Stimulated activated CD8-positive, alpha-beta memory T cell treated with anti-CD3 and anti-CD28 coated beads, Interleukin-15, amount 100 ng/mL, for 48 hours (primary cell): ENCODE measurements around the gene CIDEA.

ENCODE experiments used
- DNase-seq, 2 donors: peaks; one replicate each; pipeline ENCODE4 v3.0.0-alpha.2; 2020; ENCODE audit warnings: low read depth in 2 of 2

Gene CIDEA

DNA sequence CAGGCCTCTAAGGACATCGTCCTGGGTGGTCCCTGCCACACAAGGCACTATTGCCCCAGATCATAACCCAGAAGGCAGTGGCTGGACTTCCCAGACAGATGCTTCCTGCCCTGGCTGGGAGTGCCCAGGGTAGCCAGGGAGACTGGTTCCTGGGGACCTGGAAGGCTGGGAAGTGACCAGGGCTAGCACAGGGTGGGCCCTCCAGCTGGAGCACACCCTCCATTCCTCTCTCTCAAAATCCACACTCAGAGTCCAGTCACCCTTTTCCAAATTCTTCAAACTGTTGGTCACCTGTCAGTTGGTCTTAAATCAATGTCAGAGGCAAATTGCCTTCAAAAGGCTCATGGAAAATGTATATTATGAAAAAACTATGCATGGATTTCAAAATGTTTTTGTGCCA, 42.3 kb downstream of the CIDEA start:
- no peak for DNase-seq

DNA sequence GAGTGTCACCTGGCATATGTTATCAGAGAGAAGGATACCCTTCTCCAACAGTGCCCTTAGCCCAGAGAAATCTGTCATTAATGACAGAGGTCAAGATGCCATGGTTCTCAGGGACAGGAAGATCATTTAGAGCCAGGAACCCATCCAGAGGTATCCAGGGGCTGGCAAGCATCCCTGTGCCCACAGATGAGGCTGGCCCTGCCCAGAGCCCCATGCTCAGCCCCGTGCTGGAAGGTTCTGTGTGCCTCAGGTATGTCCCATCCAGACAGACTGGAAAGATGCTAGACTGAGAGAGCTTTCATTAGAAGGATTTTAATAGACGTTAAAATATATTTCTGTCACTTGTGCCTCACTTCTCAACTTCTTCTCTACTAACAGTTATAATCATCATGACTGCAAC, 45.7 kb downstream of the CIDEA start:
- no peak for DNase-seq

DNA sequence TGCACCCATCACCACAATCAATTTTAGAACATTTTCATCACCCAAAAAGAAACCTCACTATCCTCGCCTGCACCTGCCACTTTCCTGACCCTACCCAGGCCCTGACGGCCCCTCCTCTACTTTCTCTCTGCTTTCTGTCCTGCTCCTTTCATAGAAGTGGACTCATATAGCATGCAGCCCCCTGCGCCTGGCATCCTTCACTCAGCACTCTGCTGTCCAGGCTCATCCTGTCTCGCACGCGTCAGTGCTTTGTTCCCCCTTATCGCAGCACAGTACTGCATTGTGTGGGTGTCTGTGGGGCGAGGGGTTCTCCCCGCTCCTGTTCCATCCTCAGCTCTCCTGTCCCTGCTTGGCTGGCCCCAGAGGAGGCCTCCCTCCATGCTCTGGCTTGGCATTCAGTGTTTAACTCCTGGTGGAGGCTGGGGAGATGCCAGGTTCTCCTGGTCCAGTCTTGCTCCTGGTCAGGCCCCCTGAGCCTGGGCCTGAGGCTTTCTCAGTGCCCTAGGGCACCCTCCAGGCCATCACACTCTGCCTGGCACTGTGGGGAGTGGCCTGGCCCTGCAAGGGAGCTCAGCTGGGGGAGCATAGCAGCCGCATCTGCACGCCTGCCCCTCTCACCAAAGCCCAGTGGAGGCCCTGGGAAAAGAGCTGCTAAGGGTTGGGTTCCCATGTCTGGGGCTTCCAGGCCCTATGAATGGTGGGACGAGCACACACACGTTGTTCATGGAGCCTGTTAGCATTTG, 47.3 kb downstream of the CIDEA start:
- DNase-seq = no peak

DNA sequence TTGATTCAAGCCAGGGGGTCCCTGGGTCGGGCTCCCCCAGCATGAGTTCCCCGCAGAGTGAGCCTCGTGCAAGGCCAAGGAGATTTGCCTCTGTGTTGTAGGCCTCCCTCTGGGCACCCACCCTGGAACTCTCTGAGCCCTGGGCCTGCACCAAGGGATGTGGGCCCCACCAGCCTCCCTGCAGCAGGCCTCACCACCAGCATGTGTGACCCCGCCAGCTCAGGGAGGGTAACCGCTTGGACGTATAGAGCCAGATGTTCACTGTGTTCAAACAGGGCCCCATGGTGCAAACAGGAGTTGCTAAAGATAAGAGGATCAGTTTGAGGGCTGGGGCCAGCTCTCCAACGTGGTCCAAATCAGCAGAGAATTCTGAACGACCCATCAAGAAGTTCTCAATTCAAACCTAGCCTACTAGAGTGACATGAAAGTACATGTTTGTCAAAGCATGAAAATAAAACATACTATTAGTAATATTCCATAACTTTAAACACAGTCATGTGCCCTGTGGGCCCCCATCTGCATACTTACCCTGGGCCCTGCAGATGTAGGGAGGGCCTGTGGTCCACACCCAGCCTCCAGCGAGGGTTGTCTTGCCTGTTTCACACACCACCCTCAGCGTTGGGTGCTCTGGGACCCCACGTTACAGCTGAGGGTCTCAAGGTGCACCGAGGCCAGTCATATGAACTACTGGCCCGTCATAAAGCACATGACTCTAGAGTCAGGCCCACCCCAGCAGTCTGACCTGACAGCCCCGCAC, 48.4 kb downstream of the CIDEA start:
- DNase-seq = no peak

DNA sequence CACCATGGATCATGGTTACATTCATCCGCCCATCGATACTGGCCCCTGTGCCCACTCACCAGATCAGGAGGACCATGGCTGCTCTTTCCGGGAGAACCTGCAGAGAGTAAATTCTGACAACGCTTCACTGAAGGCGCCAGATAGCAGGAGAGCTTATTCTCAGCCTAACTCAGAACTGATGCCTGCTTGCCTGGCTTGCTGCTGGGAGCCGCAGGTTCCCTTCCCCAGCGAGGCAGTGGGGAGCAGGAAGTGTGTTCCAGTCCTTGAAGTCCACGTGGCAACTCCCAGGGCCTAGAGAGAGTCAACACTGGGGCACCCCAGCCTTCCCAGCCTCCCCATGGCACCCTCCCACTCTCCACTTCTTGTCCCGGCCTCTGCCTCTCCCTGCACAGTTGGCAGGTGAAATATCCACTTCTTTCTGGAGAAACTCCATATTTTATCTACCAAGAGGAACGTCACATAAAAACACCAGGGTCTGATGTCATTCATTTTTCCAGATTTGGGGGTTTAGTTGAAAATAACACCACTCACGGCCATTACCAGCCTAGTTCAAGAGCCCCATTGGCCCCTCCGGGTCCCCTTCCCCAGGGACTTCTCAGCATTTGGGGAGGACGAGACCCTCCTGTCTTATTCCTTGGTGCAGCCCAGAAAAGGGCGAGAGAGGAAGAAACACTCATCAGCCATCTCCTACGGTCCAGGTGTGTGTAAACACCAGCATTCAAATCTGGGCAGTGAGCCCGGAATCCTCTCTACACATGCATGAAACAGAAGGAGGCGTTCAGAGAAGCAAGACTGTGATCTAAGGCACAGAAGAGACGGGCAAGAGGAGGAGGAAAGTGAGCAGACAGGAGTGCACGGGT, 50.4 kb downstream of the CIDEA start:
- DNase-seq = no peak

GRCh38 chr18:12305211-12305610, 51.0 kb downstream of the CIDEA start:
- no peak for DNase-seq

DNA sequence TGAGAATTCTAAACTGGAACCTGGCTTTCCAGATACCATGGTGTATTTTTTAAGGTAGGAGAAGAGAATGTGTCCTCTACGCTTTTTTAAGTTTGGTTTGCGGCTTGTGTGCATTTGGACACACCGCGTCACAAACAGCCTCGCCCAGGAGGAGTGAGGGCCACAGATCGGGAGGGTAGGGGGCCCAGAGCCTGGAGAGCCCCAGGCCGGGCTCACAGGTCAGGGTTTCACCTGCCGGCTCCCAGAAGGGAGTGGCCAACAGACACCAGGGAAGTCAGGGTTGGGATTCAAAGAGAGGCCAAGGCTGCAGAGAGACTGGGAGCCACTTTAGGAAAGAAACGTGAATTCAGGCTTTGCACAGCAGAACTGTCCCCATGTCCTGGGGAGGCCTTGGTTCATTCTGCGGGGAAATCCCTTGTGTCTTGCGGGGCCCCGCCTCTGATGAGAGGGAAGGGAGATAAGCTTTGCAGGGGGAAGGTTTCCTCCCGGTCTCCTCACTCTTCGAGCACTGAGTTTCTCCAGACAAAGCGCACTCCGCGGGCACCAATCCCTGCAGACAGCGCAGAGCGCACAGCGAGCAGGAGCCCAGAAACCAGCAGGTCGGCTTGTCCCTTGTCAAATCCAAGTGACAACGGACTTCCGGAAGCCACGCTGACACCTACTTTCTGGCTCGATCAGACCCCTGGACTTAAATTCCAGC, 51.9 kb downstream of the CIDEA start:
- DNase-seq = no peak

- no peak for DNase-seq
Measured at GRCh38 chr18:12306752-12307700, 52.9 kb downstream of the CIDEA start.

GRCh38 chr18:12307701-12308385, 53.7 kb downstream of the CIDEA start, which contains the start of gene TUBB6:
Gene TUBB6, plus strand, starts transcription at chr18:12308241. Its CDS starts 52 bp downstream, at chr18:12308293.
- DNase-seq = peak; percentile 27 to 35

DNA sequence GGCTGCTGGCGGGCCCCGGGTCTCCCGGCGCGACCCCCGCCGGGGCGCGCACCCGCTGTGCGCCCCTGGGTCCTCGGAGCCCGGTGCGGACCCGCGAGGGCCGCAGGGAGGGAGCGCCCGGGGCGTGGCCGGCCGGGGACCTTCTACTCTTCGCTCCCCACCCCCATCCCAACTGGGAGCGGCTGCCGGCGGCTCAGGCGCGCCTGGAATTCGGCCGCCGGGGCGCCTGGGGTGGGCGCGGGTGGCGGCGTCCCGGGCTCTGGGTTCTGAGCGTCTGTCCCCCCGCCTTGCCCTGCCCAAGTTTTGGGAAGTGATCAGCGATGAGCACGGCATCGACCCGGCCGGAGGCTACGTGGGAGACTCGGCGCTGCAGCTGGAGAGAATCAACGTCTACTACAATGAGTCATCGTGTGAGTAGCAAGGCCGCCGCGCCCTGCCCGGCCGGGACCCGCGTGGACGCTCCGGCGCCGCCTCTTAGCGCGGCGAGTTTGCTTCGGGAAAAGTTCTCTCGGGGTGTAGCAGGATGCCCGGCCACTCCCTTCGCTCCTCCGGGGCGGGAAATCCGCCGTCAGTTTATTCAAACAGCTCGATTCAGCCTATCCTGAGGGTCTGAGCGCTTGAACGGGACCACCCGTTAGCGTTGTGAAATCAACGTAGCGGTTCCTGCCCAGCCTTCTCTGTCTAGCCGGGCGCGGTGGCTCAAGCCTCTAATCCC, 54.4 kb downstream of the CIDEA start:
- peak in 1 of 2 donors; percentile 22 for DNase-seq

GRCh38 chr18:12309683-12310198, 55.6 kb downstream of the CIDEA start:
- no peak for DNase-seq

GRCh38 chr18:12310762-12311161, 56.6 kb downstream of the CIDEA start:
- DNase-seq = no peak

- no peak for DNase-seq
Measured at GRCh38 chr18:12312976-12313375, 58.8 kb downstream of the CIDEA start.

GRCh38 chr18:12313530-12314245, 59.5 kb downstream of the CIDEA start:
- DNase-seq = no peak

DNA sequence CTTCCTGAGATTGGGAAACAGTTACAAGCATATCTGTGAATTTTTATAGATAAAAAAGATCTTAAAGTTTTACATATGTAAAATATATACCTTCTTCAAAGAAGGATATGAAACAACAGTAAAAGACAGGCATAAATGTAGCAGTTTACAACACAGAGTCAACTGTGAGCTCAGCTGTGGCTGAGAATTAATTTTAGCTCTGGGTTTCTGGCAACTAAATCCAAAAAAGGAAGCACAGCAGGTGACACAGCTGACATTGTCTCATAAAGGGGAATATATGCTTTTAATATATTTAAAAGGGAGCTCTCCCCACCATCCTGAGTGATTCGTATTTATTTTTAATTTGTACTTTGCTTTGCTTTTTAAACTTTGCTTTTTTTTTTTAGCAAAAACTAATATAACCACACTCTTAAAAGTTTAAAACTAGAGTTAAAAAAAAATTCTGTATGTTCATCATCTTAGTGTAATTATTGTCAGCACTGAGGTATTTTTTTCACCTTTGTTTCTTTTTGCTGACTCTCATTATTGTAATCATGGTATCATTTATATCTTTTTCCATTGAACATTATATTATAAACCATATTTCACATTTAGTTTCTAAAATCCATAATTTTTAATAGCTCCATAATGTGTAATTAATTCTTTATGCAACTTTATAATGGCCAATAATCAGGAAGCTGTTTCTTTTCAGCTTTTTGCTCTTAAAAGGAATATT, 60.6 kb downstream of the CIDEA start:
- no peak for DNase-seq

GRCh38 chr18:12315490-12315889, 61.3 kb downstream of the CIDEA start:
- DNase-seq = no peak

DNA sequence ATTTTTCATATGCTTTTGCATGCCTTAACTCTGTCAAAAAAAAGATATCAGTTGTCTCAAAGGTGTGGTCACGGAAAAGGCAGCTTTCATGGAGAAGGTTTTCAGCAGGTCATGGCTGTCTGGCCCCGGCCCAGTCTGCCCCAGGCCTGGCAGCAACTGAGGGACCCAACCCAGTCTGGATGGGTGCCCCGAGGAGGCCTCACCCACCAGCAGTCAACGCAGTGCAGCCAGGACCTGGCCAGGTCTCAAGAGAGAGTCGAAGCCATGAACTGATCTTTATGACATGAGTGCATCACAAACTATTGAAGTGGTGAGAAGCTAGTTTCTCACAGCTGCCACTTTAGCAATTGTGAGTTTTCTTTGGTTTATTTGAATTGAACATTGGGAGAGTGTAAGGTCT, 61.8 kb downstream of the CIDEA start:
- no peak for DNase-seq
